GM18505 (cell line): ENCODE measurements around the gene RCCD1.

Experiments used
- ATAC-seq: cut with Tn5 transposase; IDR thresholded peaks from one replicate; pipeline ENCODE4 v1.9.1; 2021; ENCODE audit not compliant: unreplicated experiment
- POLR2A ChIP-seq: IDR thresholded peaks from 4 replicates; pipeline ENCODE4 v1.6.1; 2011; ENCODE audit warnings: borderline replicate concordance; ENCODE audit not compliant: insufficient read depth, insufficient read length; ENCODE audit errors: extremely low read depth

RCCD1 gene

DNA sequence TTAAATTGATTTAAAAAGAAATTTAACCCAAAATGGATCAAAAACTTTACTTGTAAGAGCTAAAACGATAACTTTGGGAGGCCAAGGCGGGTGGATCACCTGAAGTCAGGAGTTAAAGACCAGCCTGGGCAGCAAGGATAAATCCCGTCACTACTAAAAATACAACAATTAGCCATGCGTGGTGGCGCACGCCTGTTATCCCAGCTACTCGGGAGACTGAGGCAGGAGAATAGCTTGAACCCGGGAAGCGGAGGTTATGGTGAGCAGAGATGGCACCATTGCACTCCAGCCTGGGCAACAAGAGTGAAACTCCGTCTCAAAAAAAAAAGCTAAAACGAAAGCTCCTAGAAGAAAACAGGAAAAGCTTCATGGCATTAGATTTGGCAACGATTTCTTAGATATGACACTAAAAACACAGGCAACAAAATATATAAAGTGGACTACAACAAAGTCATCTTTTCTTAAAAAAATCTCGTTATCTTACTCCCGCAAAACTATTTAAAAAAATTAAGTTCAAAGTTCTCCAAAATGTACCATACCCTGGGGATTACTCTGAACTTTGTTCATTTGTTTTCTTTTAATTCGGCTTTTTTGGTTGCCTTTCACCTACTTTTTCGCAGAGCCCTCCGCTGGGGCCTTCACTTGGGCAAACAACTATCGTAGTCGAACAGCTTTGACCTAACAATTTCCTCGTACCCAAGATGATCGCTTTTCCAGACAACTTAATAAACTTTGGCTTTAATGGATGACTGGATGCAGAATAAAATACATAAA lies 25.3 kb upstream of the RCCD1 start:
- no peak for TF ChIP-seq POLR2A
- ATAC-seq = no peak

GRCh38 chr15:90930861-90931574 lies 23.7 kb upstream of the RCCD1 start:
- no peak for ATAC-seq
- no peak for TF ChIP-seq POLR2A

DNA sequence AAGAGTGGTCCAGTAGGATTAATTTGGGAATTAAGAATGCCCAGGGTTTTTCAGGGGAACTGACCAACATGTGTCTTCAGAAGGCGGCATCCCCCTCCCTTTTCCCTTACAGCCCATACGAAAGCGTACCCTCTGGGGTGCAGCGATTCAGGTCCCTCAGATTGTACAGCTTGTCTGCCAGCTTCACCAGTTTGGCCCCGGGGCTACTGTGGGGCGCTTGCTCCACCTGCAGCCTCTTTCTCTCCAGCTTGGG lies 23.2 kb upstream of the RCCD1 start:
- ATAC-seq = no peak
- TF ChIP-seq POLR2A = no peak

DNA sequence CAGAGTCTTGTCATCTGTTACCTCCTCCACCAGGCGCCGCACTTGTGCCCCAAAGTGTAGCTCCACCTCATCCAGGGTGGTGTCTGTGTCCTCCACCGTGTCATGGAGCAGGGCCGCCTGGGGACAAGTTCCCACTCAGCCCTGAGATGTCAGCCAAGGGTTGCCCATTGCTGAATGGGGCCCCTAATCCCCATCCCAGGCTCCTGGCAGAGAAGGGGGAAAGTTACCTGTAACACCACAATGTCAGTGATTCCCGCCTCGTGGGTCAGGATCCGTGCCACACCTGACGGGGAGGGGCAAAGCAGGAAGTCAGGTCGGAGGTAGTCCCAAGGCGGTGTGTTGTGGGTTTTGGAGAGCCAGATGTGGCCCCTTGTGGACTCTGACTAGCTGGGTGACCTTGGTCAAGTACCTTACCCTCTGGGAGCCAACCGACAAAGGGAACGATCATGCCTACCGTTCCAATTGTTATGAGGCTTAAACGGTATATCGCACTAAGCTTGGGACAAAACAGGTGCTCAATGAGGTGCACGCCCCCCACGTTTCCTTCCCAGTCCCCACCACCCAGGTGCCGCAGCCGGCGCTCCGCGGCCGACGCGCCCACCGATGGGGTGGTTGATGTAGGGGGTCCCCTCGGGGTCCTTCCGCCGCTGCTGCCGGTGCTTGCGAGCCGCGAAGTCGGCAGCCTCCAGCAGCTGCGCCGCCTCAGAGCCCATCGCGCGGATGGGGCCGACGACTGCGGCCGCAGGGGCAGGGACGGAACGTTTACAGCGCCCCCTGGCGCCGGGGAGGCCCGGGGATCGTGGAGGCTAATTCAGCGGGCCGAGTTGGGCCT lies 22.6 kb upstream of the RCCD1 start, which contains the start of gene HDDC3:
HDDC3 (minus strand) TSS at position 722 of the 832 bp plus-strand sequence; CDS start at position 713, 9 bp downstream.
- TF ChIP-seq POLR2A = peak; percentile 77
- ATAC-seq = peak; percentile 43

GRCh38 chr15:90932660-90932991 lies 22.1 kb upstream of the RCCD1 start:
- no peak for ATAC-seq
- no peak for TF ChIP-seq POLR2A

DNA sequence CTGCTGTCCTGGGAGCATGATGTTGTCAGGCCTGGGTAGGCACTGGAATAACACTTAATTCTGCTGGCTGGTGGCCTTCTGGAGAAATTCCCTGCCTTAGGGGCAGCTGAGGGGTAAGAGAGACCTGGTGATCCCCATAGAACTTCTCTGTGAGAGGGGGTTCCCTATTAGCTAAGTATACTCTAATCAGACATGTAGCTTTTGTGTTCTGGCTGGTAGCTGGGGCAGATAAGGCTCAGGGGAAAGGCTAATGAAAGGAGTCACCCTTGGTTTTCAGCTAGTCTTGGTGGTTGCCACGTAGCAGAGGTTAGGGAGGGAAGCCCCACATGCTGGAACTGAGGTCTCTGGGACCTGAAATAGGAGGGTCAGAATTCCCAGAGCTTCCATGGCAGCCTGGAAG lies 21.4 kb upstream of the RCCD1 start:
- TF ChIP-seq POLR2A = no peak
- ATAC-seq = no peak

DNA sequence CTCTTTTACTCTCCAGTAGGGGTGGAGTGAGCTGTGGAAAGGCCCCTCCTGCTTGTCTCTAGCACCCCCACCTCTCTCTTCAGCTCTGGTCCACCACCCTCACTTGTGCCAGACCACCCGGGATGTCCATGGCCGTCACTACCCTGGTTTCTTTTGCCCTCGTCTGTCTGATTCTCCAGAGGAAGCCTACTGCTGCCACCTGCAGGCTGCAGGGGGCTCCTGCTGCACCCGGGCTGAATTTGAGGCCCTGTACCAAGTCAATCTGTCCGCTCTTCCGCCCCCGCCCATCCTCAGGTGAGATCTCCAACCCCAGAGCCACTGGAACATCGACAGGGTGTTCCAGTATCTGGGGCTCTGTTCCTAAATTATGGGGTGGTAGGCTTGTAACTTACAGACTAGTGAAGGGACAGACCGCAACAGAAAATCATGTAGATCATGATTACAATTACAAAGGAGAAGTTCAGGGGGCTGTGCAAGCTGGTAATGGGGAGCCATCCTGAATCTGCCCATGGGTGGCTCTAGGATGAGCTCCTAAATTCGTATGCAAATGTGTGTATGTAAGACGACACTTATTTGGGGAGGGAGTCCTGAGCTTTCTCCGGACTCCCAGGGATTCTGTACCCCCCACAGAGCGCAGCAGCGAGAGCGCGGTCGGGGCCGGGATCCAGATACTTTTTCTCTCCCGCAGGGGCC lies 20.3 kb upstream of the RCCD1 start:
- ATAC-seq = peak; percentile 29
- TF ChIP-seq POLR2A = no peak

- ATAC-seq = peak; percentile 63
- TF ChIP-seq POLR2A = peak; percentile 62
Observed at GRCh38 chr15:90934949-90935751, 19.5 kb upstream of the RCCD1 start, which contains the start of gene UNC45A. Gene UNC45A, plus strand, starts transcription at chr15:90935285. Its CDS starts 40 bp downstream, at chr15:90935325.

DNA sequence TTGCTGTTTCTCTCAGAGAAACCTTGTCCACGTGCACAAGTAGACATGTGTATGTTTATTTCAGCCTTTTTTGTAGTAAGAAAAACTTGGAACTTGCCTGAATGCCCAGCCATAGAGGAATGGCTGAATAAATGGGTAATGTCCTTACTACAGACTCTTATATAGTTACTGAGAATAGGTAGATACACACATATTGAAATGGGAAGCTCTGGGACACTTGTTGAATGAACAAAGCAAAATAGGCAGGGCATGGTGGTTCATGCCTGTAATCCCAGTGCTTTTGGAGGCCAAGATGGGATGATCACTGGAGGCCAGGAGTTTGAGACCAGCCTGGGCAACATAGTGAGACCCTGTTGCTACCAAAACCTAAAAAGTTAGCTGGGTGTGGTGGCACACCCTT lies 17.9 kb upstream of the RCCD1 start:
- ATAC-seq = no peak
- no peak for TF ChIP-seq POLR2A

DNA sequence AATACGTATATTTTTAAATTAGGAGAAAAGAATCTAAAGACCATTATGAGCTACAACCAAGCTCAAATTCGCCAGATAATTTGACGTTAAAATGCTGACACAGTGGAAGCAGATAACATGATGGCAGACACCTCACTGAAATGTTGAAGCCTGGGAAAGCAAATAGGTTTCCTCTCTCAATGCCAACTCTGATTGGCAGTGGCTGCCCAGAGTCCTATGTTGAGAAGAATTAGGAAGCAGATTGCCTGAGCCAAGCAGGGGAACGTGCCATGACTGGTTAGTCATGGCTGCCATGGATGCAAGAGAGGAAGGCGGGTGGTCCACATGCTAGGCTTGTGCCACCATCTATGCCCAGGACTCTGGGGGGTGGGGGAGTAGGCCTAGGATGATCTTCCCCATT lies 16.4 kb upstream of the RCCD1 start:
- no peak for ATAC-seq
- no peak for TF ChIP-seq POLR2A

- no peak for TF ChIP-seq POLR2A
Observed at GRCh38 chr15:90939756-90940155, 14.9 kb upstream of the RCCD1 start.

DNA sequence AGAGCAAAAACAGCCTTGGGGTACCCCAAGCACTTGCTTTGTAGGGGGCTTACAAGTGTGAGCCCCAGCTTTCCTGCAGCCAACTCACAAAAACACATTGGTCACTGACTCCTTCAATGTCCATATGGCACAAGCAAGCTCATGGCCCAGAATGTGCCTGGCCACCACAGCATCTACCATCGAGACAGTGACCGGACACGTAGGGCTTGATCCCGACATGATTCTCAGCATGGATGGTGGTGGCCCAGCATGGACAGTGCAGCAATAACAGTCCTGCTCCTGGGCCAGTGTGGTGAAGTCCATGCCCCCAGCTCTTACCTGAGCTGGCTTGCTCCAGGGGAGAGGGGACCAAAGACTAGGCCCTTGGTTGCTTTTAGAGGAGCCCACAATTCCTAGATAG lies 13.6 kb upstream of the RCCD1 start:
- no peak for TF ChIP-seq POLR2A

More at GRCh38 chr15:90939756-90940155, 14.9 kb upstream of the RCCD1 start:
- no peak for ATAC-seq

More for the DNA sequence above, 13.6 kb upstream of the RCCD1 start:
- no peak for ATAC-seq
